ENCODE results near the gene NRXN3. TPM values are rescaled to one million over a fixed set of nuclear protein-coding genes. Genes with fewer than 3 reads are reported as not detected.

Gene NRXN3
- total and polyA plus RNA-seq, 8 donors: 0.53 to 2.5 (median 1.5) TPM

DNA sequence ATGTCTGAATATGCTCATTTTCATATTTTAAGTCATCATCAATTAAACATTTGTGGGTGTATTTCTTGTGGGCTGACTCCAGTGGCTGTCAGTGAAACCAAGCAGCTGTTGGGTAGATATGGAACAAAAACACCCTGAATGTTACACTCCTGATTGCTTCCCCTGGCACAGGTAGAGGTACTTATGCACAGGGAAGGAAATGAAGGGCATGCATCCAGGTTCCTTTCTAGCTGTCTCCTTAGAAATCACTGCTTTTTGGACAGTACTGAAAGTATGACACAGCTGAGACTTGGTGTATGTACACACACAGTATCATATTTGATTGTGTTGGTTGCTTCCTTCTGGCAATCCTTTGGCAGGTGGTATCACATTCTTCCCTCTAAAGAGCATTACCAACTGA, 1034.4 kb downstream of the NRXN3 start:
- Histone ChIP-seq H3K27ac (no peak overlapping the region), H3K27me3 (no peaks in the 10 kb centered on the region), H3K9me3 (no peaks in the 10 kb centered on the region), H3K4me3 (no peak overlapping the region), H3K36me3 (no peaks in the 10 kb centered on the region), H3K4me1 (peaks cover 0 to 9% (median 3%) of the 10 kb centered on the region in 3 donors)
- TF ChIP-seq, protein P1, sequence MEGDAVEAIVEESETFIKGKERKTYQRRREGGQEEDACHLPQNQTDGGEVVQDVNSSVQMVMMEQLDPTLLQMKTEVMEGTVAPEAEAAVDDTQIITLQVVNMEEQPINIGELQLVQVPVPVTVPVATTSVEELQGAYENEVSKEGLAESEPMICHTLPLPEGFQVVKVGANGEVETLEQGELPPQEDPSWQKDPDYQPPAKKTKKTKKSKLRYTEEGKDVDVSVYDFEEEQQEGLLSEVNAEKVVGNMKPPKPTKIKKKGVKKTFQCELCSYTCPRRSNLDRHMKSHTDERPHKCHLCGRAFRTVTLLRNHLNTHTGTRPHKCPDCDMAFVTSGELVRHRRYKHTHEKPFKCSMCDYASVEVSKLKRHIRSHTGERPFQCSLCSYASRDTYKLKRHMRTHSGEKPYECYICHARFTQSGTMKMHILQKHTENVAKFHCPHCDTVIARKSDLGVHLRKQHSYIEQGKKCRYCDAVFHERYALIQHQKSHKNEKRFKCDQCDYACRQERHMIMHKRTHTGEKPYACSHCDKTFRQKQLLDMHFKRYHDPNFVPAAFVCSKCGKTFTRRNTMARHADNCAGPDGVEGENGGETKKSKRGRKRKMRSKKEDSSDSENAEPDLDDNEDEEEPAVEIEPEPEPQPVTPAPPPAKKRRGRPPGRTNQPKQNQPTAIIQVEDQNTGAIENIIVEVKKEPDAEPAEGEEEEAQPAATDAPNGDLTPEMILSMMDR (IDR thresholded peaks at IDR 0.05): no peak
- intact Hi-C loops (cut with DNase I): no loop called here
- peak; percentile 28 to 55 (median 52) for ATAC-seq
- no peak for DNase-seq
- FAIRE-seq: no peak

DNA sequence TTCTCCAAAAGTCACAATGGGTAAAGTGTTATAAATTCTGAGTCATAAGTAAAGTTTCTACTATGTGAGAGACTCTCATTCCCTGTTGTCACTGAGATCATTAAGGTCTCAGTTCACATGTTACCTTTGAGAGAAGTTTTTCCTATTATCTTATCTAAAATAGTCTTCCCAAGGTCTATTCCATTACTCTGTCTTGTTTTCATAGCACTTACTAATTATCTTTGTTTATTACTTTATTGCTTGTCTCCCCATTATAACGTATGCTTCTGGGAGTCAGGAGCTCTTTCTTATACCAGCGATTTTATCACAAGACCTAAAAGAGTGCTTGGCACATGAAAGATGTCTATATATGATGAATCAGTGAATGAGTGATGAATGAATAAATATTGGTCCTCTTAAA, 1039.2 kb downstream of the NRXN3 start:
- no peak for FAIRE-seq

DNA sequence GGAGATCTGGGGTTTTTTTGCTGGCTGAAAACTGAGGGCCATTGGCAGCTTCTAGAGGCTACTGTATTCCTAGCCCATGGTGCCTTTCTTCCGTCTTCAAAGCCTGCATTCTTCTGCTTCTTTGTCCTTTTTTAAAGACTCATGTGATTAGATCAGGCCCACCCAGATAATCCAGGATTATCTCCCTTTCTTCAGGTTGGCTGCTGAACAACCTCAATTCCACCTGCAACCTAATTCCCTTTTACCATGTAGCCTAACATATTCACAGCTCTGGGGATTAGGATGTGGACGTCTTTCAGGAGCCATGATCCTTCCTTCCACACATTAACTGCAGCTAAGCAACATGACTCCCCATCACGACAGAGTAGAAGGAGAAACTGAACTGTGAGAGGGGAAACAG, 1055.6 kb downstream of the NRXN3 start:
- Histone ChIP-seq H3K4me1 (no peaks in the 10 kb centered on the region), H3K36me3 (no peaks in the 10 kb centered on the region), H3K4me3 (no peak overlapping the region), H3K9me3 (no peaks in the 10 kb centered on the region), H3K27ac (no peak overlapping the region), H3K27me3 (no peaks in the 10 kb centered on the region)
- FAIRE-seq: no peak
- no peak for DNase-seq
- TF ChIP-seq, protein P1 (IDR thresholded peaks at IDR 0.05): no peak
- no peak for ATAC-seq
- WGBS, 2 donors: 66 to 70% methylated on average over 3 of the region's 3 CpGs
- intact Hi-C loops (cut with DNase I): no loop called here

More for the DNA sequence above, 1039.2 kb downstream of the NRXN3 start:
- Histone ChIP-seq H3K36me3 (no peaks in the 10 kb centered on the region), H3K27ac (no peak overlapping the region), H3K27me3 (no peaks in the 10 kb centered on the region), H3K9me3 (no peaks in the 10 kb centered on the region), H3K4me3 (no peak overlapping the region), H3K4me1 (no peaks in the 10 kb centered on the region)
- TF ChIP-seq, protein P1 (IDR thresholded peaks at IDR 0.05): no peak
- DNase-seq (no peak), ATAC-seq (no peak)
- intact Hi-C loops (cut with DNase I): no loop called here
- WGBS, 2 donors: 42 to 67% methylated on average over 2 of the region's 2 CpGs

DNA sequence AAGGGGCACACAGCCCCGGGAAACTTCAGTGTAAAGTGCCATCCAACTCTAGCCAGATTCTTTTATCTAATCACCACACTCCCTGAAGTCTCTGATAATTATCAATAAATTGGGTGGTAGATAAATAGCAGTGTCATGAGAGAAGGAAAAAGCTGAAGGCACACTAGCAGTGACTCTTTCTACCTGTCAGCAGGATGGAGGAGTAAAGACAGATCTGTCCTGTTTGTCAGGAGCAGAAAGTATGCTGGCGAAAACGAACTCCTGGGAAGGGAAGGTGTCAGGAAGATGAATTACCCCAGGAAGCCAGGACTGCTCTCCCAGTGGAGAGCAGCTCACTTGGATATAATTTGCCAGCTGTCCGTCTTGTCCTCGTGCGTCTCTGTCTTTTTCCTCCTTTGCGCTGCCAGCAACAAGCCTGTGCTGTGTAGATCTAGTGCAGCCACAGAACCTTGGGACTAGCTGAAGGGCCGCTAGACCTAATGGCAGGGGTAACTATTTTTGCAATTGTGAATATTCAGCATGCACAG, 1059.3 kb downstream of the NRXN3 start:
- no peaks in the 10 kb centered on the region for H3K27me3 ChIP-seq
- WGBS, 2 donors: 24 to 30% methylated on average over 7 to 8 of the region's 8 CpGs
- no peaks in the 10 kb centered on the region for H3K36me3 ChIP-seq
- H3K4me3 ChIP-seq: no peak overlapping the region
- H3K27ac ChIP-seq: no peak overlapping the region
- ATAC-seq (no peak), FAIRE-seq (no peak), DNase-seq (no peak)
- TF ChIP-seq, protein P1 (IDR thresholded peaks at IDR 0.05): no peak
- H3K4me1 ChIP-seq: no peaks in the 10 kb centered on the region
- H3K9me3 ChIP-seq: no peaks in the 10 kb centered on the region
- intact Hi-C loops (cut with DNase I): no loop called here

DNA sequence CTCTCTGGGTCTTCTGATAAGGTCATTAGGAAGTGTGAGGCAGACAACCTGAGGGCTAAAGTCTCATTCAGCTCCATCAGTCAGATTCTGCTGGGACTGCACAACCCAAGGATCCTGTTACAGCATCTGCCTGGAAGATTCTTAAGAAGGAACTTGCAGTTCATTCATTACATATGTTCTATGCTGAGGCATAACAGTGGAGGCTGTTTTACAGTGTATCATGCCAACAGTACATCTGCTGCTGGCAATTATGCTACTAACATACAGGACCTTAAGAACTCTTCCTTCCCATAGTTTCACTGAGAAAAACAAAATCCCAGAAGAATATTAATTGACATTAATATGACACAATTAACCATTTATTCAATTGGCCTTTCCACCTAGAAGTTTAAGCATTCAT, 1072.5 kb downstream of the NRXN3 start:
- TF ChIP-seq, protein P1 (IDR thresholded peaks at IDR 0.05): no peak
- H3K4me3 ChIP-seq: no peak overlapping the region
- no peaks in the 10 kb centered on the region for H3K9me3 ChIP-seq
- DNase-seq: no peak
- intact Hi-C loops (cut with DNase I): no loop called here
- no peaks in the 10 kb centered on the region for H3K4me1 ChIP-seq
- no peaks in the 10 kb centered on the region for H3K27me3 ChIP-seq
- ATAC-seq: no peak
- H3K27ac ChIP-seq: no peak overlapping the region
- H3K36me3 ChIP-seq: no peaks in the 10 kb centered on the region
- FAIRE-seq: no peak

Measured in pancreas (tissue), 10 donors.